H9 (cell line): ENCODE measurements around the gene NEAT1. TPM values are rescaled to one million over a fixed set of nuclear protein-coding genes. Genes with fewer than 3 reads are reported as not detected.

Experiments used
- DNase-seq: peaks from one replicate; pipeline ENCODE4 v3.0.0-alpha.2; 2017
- H2AFZ ChIP-seq: one replicate; pipeline ENCODE4 v1.6.1; 2013; ENCODE audit warnings: mild to moderate bottlenecking, low read length, control low read depth, moderate library complexity
- H2AK5ac ChIP-seq: 2 replicates; pipeline ENCODE4 v1.6.1; 2013; ENCODE audit warnings: low read length, control low read depth, mixed read lengths; ENCODE audit not compliant: insufficient read length
- H2BK120ac ChIP-seq: one replicate; pipeline ENCODE4 v1.6.1; 2013; ENCODE audit warnings: low read depth, mild to moderate bottlenecking, low read length, control low read depth, inconsistent platforms; ENCODE audit not compliant: poor library complexity, severe bottlenecking
- H2BK12ac ChIP-seq: 2 replicates; pipeline ENCODE4 v1.6.1; 2013; ENCODE audit warnings: low read length, control low read depth, mixed read lengths, low read depth; ENCODE audit not compliant: insufficient read length
- H2BK15ac ChIP-seq: 2 replicates; pipeline ENCODE4 v1.6.1; 2013; ENCODE audit warnings: low read depth, low read length, control low read depth
- H2BK20ac ChIP-seq: one replicate; pipeline ENCODE4 v1.6.1; 2013; ENCODE audit warnings: low read depth, mild to moderate bottlenecking, low read length, control low read depth, inconsistent platforms; ENCODE audit not compliant: poor library complexity, severe bottlenecking
- H2BK5ac ChIP-seq: 2 replicates; pipeline ENCODE4 v1.6.1; 2013; ENCODE audit warnings: low read length, control low read depth, mixed read lengths; ENCODE audit not compliant: insufficient read length
- H3K14ac ChIP-seq: 2 replicates; pipeline ENCODE4 v1.6.1; 2013; ENCODE audit warnings: low read length, control low read depth; ENCODE audit not compliant: insufficient read depth
- H3K18ac ChIP-seq: 2 replicates; pipeline ENCODE4 v1.6.1; 2013; ENCODE audit warnings: low read depth, mild to moderate bottlenecking, mixed read lengths, low read length, control low read depth; ENCODE audit not compliant: insufficient read length
- H3K23ac ChIP-seq: 2 replicates; pipeline ENCODE4 v1.6.1; 2013; ENCODE audit warnings: low read length, control low read depth, mixed read lengths, low read depth; ENCODE audit not compliant: insufficient read length
- H3K23me2 ChIP-seq: 2 replicates; pipeline ENCODE4 v1.6.1; 2013; ENCODE audit warnings: low read depth, mild to moderate bottlenecking, mixed read lengths, low read length, control low read depth; ENCODE audit not compliant: insufficient read length, poor library complexity, severe bottlenecking
- H3K27ac ChIP-seq: 2 replicates; pipeline ENCODE4 v1.5.1; 2013; ENCODE audit warnings: low read length, control low read depth, mixed read lengths, low read depth; ENCODE audit not compliant: insufficient read length
- H3K27me3 ChIP-seq: 2 replicates; pipeline ENCODE4 v1.6.1; 2013; ENCODE audit warnings: low read length, control low read depth, inconsistent platforms; ENCODE audit not compliant: insufficient read depth
- H3K4ac ChIP-seq: 2 replicates; pipeline ENCODE4 v1.6.1; 2013; ENCODE audit warnings: low read depth, mild to moderate bottlenecking, control low read depth, inconsistent platforms, low read length, moderate library complexity
- H3K4me1 ChIP-seq: 2 replicates; pipeline ENCODE4 v1.6.1; 2013; ENCODE audit warnings: low read length, control low read depth, inconsistent platforms; ENCODE audit not compliant: insufficient read depth
- H3K4me2 ChIP-seq: 2 replicates; pipeline ENCODE4 v1.6.1; 2013; ENCODE audit warnings: low read length, control low read depth, mixed read lengths; ENCODE audit not compliant: insufficient read length, insufficient read depth
- H3K56ac ChIP-seq: 2 replicates; pipeline ENCODE4 v1.6.1; 2013; ENCODE audit warnings: low read depth, mild to moderate bottlenecking, mixed read lengths, low read length, control low read depth; ENCODE audit not compliant: insufficient read length
- H3K79me1 ChIP-seq: 2 replicates; pipeline ENCODE4 v1.6.1; 2013; ENCODE audit warnings: low read depth, mild to moderate bottlenecking, moderate library complexity, low read length, control low read depth, inconsistent platforms; ENCODE audit not compliant: insufficient read depth, poor library complexity, severe bottlenecking
- H3K79me2 ChIP-seq: 2 replicates; pipeline ENCODE4 v1.6.1; 2013; ENCODE audit warnings: low read length, control low read depth, inconsistent platforms; ENCODE audit not compliant: insufficient read depth
- H3K9ac ChIP-seq: 2 replicates; pipeline ENCODE4 v1.6.1; 2013; ENCODE audit warnings: low read length, control low read depth, mixed read lengths; ENCODE audit not compliant: insufficient read length; ENCODE audit errors: extremely low read depth
- H3K9me3 ChIP-seq: one replicate; pipeline ENCODE4 v1.6.1; 2013; ENCODE audit warnings: low read depth, low read length, inconsistent platforms; ENCODE audit not compliant: control insufficient read depth
- H3T11ph ChIP-seq: one replicate; pipeline ENCODE4 v1.6.1; 2013; ENCODE audit warnings: mild to moderate bottlenecking, low read length, control low read depth, inconsistent platforms
- H4K20me1 ChIP-seq: one replicate; pipeline ENCODE4 v1.6.1; 2013; ENCODE audit not compliant: control insufficient read depth, insufficient read length, insufficient read depth
- H4K5ac ChIP-seq: 2 replicates; pipeline ENCODE4 v1.6.1; 2013; ENCODE audit warnings: low read depth, mild to moderate bottlenecking, mixed read lengths, low read length, control low read depth; ENCODE audit not compliant: insufficient read length
- H4K8ac ChIP-seq: replicated peaks from 2 replicates; pipeline ENCODE4 v1.6.1; 2013; ENCODE audit warnings: low read length, control low read depth, mixed read lengths, low read depth; ENCODE audit not compliant: insufficient read length
- H4K91ac ChIP-seq: 2 replicates; pipeline ENCODE4 v1.6.1; 2013; ENCODE audit warnings: low read depth, mild to moderate bottlenecking, moderate library complexity, mixed read lengths, low read length, control low read depth; ENCODE audit not compliant: insufficient read length
- H3K27ac Mint-ChIP-seq, 3 experiments: 2 replicates in 2 of 3; 3 replicates in 1 of 3; pipeline ENCODE4 v1.8.0; 2020 to 2021; ENCODE audit warnings: mixed read lengths in 3 of 3, mild to moderate bottlenecking in 1 of 3, moderate library complexity in 1 of 3
- H3K27me3 Mint-ChIP-seq: 2 replicates; pipeline ENCODE4 v1.8.0; 2021; ENCODE audit warnings: low read depth, mild to moderate bottlenecking, moderate library complexity, mixed read lengths
- H3K36me3 Mint-ChIP-seq, 3 experiments: 2 replicates in 2 of 3; 3 replicates in 1 of 3; pipeline ENCODE4 v1.8.0; 2020 to 2021; ENCODE audit warnings: low read depth in 3 of 3, mixed read lengths in 3 of 3; ENCODE audit not compliant: insufficient read depth in 1 of 3
- H3K4me1 Mint-ChIP-seq, 2 experiments: 2 replicates each; pipeline ENCODE4 v1.8.0; 2020; ENCODE audit warnings: mixed read lengths in 2 of 2
- H3K4me3 Mint-ChIP-seq, 2 experiments: 2 replicates in 1 of 2; 3 replicates in 1 of 2; pipeline ENCODE4 v1.8.0; 2020 to 2021; ENCODE audit warnings: mild to moderate bottlenecking in 2 of 2, mixed read lengths in 2 of 2, moderate library complexity in 1 of 2
- H3K9me3 Mint-ChIP-seq, 2 experiments: 2 replicates in 1 of 2; 3 replicates in 1 of 2; pipeline ENCODE4 v1.8.0; 2020; ENCODE audit warnings: mild to moderate bottlenecking in 2 of 2, mixed read lengths in 2 of 2, moderate library complexity in 1 of 2
- WGBS: extraction: QIAGEN DNeasy Blood & Tissue Kit; methylation state at CpG from one replicate; pipeline ENCODE4 v1.1.7; 2013; ENCODE audit warnings: missing lambda C conversion rate, low lambda C conversion rate, mixed read lengths; ENCODE audit not compliant: insufficient read length; ENCODE audit errors: extremely low coverage; 5-methylcytosine and 5-hydroxymethylcytosine counted together
- total RNA-seq: library from RNA; stranded (reverse); gene quantifications from 2 replicates; pipeline ENCODE4 v1.2.1, GENCODE V29; 2021
- TF ChIP-seq, protein P1 (sequence below): fragments of 200-600 bp; sonication (generic); conservative IDR thresholded peaks from 3 replicates; pipeline ENCODE4 v1.8.0; 2021; ENCODE audit warnings: antibody characterized with exemption, mild to moderate bottlenecking

Gene NEAT1
- total RNA-seq, 1 experiment from 2014 or later: 12.7 TPM

DNA sequence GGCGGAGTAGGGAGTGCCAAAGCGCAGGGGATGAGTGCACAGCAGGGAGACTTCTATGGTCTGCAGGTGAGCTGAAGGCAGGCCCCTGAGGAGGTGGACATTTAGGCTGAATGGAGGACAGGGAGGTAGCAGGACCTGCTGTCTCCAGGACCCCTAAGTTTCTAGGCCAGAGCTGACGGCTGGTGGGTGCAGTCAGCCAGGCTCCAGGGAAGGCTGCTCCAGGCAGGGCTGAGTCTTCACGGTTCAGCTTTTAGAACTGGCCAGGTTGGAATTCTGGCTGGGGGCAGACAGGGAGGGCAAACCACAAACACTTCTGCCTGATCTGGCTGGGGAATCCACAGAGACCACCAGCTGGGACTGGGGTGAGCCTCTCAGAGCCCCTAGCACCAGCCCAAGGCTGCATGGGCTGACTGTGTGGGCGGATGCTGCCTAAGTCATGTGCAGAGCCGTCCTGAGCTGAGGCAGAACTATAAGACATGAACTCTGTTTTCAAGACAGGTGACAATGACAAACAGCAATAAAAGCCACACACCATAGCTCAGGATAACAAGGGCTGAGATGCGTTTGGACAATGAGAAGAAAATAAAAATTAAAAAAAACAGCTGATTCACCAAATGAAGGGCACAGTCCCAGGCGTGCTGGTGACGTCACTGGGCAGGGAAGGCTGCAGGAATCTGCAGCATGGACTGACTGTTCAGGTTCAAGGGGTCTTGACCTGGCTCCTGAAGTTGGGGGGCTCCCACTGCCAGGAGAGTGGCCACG is 65.9 kb downstream of the NEAT1 start:
- H3K56ac ChIP-seq: peak overlapping the region; percentile 28
- H2BK120ac ChIP-seq: peak overlapping the region; percentile 25
- Mint-ChIP-seq H3K36me3 (no peaks in the 10 kb centered on the region; a peak in 1 of 7 replicates), H3K4me3 (peak overlapping the region; percentile 57 to 78), H3K27me3 (peaks cover 6% of the 10 kb centered on the region), H3K9me3 (no peaks in the 10 kb centered on the region; a peak in 1 of 5 replicates), H3K27ac (peak overlapping the region; percentile 100), H3K4me1 (peaks cover 81 to 87% of the 10 kb centered on the region in 2 experiments)
- H4K5ac ChIP-seq: peak overlapping the region; percentile 37
- no peaks in the 10 kb centered on the region for H3K79me2 ChIP-seq
- H3K14ac ChIP-seq: peak overlapping the region; percentile 98
- H2BK12ac ChIP-seq: peak overlapping the region; percentile 63
- H3K9ac ChIP-seq: peak overlapping the region; percentile 55
- peak overlapping the region; percentile 42 for H2BK5ac ChIP-seq
- peak overlapping the region; percentile 95 for H3K27ac ChIP-seq
- H3K23me2 ChIP-seq: peaks cover 13% of the 10 kb centered on the region
- no peaks in the 10 kb centered on the region for H3K79me1 ChIP-seq
- H3K23ac ChIP-seq: no peak overlapping the region
- peaks cover 36% of the 10 kb centered on the region for H3K4me1 ChIP-seq
- H2BK20ac ChIP-seq: peak overlapping the region; percentile 90
- H4K8ac ChIP-seq: peak overlapping the region; percentile 74
- no peak overlapping the region; the same call in 1 of the 2 replicates for H2BK15ac ChIP-seq
- H3K27me3 ChIP-seq: no peaks in the 10 kb centered on the region
- WGBS: no CpG with 5 or more reads among the region's 10 CpGs
- H3K4ac ChIP-seq: peak overlapping the region; percentile 52
- peak overlapping the region; percentile 96 for H4K91ac ChIP-seq
- no peaks in the 10 kb centered on the region for H4K20me1 ChIP-seq
- DNase-seq: no peak
- TF ChIP-seq, protein P1, sequence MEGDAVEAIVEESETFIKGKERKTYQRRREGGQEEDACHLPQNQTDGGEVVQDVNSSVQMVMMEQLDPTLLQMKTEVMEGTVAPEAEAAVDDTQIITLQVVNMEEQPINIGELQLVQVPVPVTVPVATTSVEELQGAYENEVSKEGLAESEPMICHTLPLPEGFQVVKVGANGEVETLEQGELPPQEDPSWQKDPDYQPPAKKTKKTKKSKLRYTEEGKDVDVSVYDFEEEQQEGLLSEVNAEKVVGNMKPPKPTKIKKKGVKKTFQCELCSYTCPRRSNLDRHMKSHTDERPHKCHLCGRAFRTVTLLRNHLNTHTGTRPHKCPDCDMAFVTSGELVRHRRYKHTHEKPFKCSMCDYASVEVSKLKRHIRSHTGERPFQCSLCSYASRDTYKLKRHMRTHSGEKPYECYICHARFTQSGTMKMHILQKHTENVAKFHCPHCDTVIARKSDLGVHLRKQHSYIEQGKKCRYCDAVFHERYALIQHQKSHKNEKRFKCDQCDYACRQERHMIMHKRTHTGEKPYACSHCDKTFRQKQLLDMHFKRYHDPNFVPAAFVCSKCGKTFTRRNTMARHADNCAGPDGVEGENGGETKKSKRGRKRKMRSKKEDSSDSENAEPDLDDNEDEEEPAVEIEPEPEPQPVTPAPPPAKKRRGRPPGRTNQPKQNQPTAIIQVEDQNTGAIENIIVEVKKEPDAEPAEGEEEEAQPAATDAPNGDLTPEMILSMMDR: no peak
- no peak overlapping the region for H2AFZ ChIP-seq
- H3K4me2 ChIP-seq: peak overlapping the region; percentile 52
- H2AK5ac ChIP-seq: peak overlapping the region; percentile 33
- H3K18ac ChIP-seq: peak overlapping the region; percentile 96
- H3T11ph ChIP-seq: peak overlapping the region; percentile 37
- H3K9me3 ChIP-seq: no peaks in the 10 kb centered on the region
